Ectodermal cell (in vitro differentiated cells): ENCODE data around the gene FGF14.

Experiments used
- H3K27ac ChIP-seq: 2 replicates; pipeline ENCODE4 v1.7.0; 2013; ENCODE audit warnings: mild to moderate bottlenecking, low read depth, low read length; ENCODE audit not compliant: insufficient read depth, poor library complexity, severe bottlenecking
- H3K27me3 ChIP-seq: 2 replicates; pipeline ENCODE4 v1.7.0; 2013; ENCODE audit warnings: mild to moderate bottlenecking, low read length; ENCODE audit not compliant: insufficient read depth, control insufficient read depth, poor library complexity, severe bottlenecking
- H3K36me3 ChIP-seq: one replicate; pipeline ENCODE4 v1.7.0; 2013; ENCODE audit warnings: low read length; ENCODE audit not compliant: control insufficient read depth, insufficient read depth
- H3K4me1 ChIP-seq: one replicate; pipeline ENCODE4 v1.7.0; 2013; ENCODE audit warnings: low read length; ENCODE audit not compliant: control insufficient read depth, insufficient read depth
- H3K4me3 ChIP-seq: 2 replicates; pipeline ENCODE4 v1.7.0; 2013; ENCODE audit warnings: low read depth, low read length, control low read depth; ENCODE audit not compliant: insufficient read depth
- H3K9me3 ChIP-seq: 2 replicates; pipeline ENCODE4 v1.7.0; 2013; ENCODE audit warnings: mild to moderate bottlenecking, low read length, moderate library complexity; ENCODE audit not compliant: control insufficient read depth
- WGBS, 2 experiments: methylation state at CpG; one replicate each; pipeline ENCODE4 v1.1.7; 2013; ENCODE audit warnings: missing lambda C conversion rate in 2 of 2; 5-methylcytosine and 5-hydroxymethylcytosine counted together

Gene FGF14

DNA sequence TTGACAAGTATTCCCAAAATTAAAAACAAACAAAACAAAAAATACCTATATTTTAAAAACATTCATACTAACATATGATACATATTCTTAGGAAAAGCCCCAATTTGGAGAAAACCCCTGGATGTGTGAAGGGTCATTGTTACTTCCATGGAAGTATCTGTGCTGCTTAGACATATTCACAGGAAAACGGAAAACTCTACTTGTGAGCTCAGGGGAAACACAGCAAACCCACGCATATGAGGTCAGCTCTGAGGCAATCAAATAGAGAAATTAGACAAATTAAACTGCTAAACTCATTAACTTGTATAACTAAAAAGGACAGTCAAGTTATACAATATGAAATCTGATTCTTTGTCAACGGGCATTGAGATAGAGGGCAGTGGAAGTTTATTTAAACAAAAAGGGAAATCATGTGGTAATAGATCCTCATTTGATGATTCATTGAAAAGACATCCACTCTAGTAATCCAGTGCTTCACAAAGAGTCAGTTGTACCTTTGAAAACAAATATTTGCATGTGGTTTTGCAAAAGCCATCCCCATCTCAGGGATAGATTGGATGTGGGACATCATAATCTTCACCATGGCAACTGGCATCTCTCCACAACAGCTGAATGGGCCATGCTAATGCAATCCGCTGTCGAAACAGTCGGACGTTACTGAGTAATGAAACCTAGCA lies 526.0 kb downstream of the FGF14 start:
- no peaks in the 10 kb centered on the region for H3K9me3 ChIP-seq
- WGBS, 2 experiments, result 91 to 100% methylated on average over 2 to 7 of the region's 7 CpGs
- H3K4me1 ChIP-seq, result no peaks in the 10 kb centered on the region
- no peaks in the 10 kb centered on the region for H3K36me3 ChIP-seq
- H3K4me3 ChIP-seq, result no peak overlapping the region
- H3K27me3 ChIP-seq, result no peaks in the 10 kb centered on the region
- no peak overlapping the region for H3K27ac ChIP-seq

DNA sequence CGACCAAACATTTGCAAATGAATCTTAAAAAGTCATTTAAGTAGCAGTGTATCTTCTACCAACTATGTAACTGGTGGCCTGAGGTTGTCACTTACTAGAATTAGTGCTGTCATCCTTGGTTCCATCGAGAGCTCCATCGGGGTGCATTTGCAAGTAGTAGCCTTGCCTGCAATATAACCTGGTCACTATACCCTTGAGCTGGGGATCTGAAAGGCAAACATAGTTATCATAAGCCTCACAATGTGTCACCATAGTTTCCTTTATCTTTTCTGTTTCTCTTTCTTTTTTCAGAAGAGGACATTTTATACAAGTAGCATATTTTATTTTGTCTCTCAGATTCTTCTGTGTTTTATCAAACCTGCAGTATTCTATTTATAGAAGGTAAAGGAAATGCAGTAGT lies 526.8 kb downstream of the FGF14 start:
- Histone ChIP-seq H3K36me3 (no peaks in the 10 kb centered on the region), H3K27ac (no peak overlapping the region), H3K4me1 (no peaks in the 10 kb centered on the region), H3K27me3 (no peaks in the 10 kb centered on the region), H3K4me3 (no peak overlapping the region), H3K9me3 (no peaks in the 10 kb centered on the region)
- WGBS, 2 experiments, result 77 to 92% methylated on average over 3 of the region's 3 CpGs

DNA sequence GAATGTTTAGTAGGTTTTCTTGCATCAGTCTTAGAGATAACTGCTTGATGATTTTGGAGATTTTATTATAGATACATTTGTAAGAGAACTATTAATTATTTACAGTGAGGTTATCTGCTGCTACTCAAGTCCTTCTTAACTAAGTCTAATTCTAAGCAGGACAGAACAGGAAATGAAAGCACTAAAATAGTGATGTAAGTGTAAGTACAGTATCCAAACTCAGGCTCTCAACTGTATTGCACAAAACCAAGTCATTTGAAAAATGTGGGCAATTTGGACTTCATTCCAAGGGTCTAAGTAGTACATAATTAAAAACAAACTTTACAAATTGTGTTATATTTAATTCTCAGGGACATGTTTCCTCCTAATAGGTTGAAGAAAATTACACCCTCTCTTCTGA lies 532.3 kb downstream of the FGF14 start:
- Histone ChIP-seq H3K4me3 (no peak overlapping the region), H3K4me1 (no peaks in the 10 kb centered on the region), H3K36me3 (no peaks in the 10 kb centered on the region), H3K27me3 (no peaks in the 10 kb centered on the region), H3K9me3 (no peaks in the 10 kb centered on the region), H3K27ac (no peak overlapping the region)

DNA sequence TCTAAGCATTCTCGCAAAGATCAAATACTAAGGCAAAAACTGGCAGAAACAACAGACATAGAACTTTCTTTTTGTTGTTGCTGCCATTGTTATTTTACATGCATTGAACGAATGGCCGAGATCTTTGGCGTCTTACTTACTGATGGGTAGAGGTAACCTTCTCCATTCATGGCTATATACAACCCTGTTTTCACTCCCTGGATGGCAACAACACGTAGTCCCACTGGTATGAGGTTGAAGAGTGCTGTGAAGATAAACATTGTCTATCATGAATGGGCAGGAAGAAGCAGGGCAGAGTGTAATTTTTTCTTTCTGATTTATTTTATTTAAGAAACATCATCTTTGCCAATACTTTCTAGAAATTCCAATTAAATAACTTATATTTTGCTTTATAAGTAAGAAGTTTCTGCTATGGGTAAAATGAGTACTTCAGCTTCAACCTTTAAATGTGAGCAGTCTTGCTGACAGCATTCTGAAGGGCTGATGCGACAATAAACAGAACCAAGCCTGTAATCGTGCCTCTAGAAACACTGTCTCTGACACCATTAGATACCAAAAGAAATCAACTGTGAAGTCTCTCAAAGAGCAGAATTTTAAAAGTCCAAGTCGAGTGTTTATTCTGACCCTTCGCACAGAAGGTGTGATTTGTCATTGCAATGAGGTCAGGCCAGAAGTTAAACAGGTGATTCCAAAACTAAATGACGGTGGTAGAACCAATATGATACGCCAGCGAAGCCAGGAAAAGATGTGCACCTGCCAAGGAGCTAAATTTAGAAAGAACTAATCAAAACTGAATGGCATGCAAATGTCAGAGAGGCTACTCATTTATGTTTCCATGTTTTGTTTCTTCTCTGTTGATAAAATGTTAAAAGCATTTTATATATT lies 533.0 kb downstream of the FGF14 start:
- Histone ChIP-seq H3K4me3 (no peak overlapping the region), H3K36me3 (no peaks in the 10 kb centered on the region), H3K9me3 (no peaks in the 10 kb centered on the region), H3K4me1 (no peaks in the 10 kb centered on the region), H3K27ac (no peak overlapping the region), H3K27me3 (no peaks in the 10 kb centered on the region)
- 90 to 98% methylated on average over 11 to 12 of the region's 12 CpGs for WGBS, 2 experiments

DNA sequence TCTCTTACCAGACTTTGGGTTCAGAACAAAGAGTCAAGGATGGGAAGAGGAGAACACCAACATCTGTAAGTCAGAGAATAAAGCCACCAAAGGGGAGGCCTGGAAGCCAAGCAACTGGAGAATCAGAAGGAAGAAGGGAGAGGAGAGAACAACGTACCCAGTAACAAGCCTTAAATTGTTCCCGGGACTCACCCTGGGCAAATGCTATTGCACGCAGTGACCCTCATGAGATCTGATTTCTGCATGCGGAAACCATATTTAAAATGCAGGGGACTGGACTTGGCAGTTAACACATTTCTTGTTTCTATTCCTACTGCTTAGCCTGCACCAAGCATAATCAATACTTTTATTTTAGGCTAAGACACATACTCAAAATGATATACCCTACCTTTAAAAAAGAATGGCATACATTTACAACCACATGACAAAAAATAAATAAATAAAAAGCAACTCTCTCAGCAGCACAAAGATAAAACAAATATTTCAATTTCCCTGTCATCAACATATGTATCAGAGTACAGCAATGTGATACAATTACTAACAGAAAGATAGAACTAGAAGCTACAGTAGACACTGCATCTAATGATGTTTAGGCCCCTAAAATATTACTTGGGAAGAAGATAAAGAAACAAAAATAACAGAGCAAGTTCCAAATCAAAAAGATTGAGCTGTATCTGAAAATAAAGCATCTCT lies 534.8 kb downstream of the FGF14 start:
- Histone ChIP-seq H3K4me3 (no peak overlapping the region), H3K36me3 (no peaks in the 10 kb centered on the region), H3K27me3 (no peaks in the 10 kb centered on the region), H3K4me1 (no peaks in the 10 kb centered on the region), H3K9me3 (no peaks in the 10 kb centered on the region), H3K27ac (no peak overlapping the region)
- WGBS, 2 experiments, result 90 to 95% methylated on average over 4 of the region's 4 CpGs

DNA sequence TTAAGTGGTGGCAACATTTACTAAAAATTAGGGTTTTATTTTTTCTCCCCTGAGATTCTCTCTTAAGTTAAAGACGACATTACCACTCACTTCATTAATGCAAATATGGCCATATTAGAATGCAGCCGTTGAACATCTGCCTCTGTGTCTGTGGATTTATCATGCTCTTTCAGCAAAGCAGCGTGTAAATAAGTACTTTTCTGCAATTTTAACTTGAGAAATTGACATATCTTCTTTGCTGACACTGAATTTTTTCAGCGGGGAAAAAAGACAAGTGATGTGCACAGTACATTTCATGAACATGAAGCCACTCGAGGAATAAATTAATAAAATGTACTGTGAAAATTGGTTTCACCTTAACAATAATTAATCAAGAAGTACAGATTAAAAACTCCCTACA lies 543.0 kb downstream of the FGF14 start:
- Histone ChIP-seq H3K27ac (no peak overlapping the region), H3K4me1 (no peaks in the 10 kb centered on the region), H3K9me3 (no peaks in the 10 kb centered on the region), H3K27me3 (no peaks in the 10 kb centered on the region), H3K4me3 (no peak overlapping the region), H3K36me3 (no peaks in the 10 kb centered on the region)
- WGBS, 2 experiments, result 92 to 95% methylated on average over 4 to 5 of the region's 5 CpGs

DNA sequence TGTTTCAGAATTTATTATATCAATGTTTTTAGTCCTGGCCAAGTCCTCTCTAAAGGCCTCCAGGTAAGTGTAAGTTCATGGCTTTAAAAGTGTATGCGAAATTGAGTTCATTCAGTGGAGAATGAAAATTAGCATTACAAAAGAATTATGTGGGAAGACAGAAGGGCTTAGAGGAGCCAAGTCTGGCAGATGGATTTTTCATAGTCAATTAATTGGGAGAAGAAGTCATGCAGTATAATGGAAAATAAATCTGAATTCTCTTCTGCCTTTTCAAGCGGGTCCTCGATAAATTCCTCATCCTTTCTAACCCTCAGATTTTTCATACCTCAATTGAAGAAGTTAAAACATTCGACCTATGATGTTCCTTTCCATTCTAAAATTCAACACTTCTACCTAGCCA lies 555.1 kb downstream of the FGF14 start:
- Histone ChIP-seq H3K27ac (no peak overlapping the region), H3K9me3 (no peaks in the 10 kb centered on the region), H3K36me3 (no peaks in the 10 kb centered on the region), H3K4me3 (no peak overlapping the region), H3K27me3 (no peaks in the 10 kb centered on the region), H3K4me1 (peaks cover 3% of the 10 kb centered on the region)
- 91 to 92% methylated on average over 4 of the region's 4 CpGs for WGBS, 2 experiments

DNA sequence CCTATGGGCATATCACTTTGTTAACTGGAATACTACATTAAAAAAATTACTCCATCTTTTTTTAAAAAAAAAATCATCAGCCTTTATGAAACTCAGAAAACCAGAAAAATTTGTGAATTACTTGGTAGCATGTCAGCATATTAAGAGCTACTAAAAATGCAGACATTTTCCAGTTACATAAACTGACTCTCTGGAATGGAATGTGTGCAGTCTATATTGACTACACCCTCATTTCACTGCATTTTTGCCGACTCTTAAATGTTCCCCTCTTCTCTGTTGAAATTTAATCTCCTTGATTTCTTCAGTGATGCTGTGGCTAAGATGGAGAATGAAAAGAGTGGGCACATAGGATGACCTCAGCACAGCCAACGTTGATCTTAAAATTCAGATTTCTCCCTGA lies 555.6 kb downstream of the FGF14 start:
- no peaks in the 10 kb centered on the region for H3K9me3 ChIP-seq
- H3K27me3 ChIP-seq, result no peaks in the 10 kb centered on the region
- H3K4me1 ChIP-seq, result peaks cover 3% of the 10 kb centered on the region
- H3K4me3 ChIP-seq, result no peak overlapping the region
- H3K36me3 ChIP-seq, result no peaks in the 10 kb centered on the region
- WGBS, 2 experiments, result 96 to 100% methylated on average over 1 to 2 of the region's 2 CpGs
- no peak overlapping the region for H3K27ac ChIP-seq

DNA sequence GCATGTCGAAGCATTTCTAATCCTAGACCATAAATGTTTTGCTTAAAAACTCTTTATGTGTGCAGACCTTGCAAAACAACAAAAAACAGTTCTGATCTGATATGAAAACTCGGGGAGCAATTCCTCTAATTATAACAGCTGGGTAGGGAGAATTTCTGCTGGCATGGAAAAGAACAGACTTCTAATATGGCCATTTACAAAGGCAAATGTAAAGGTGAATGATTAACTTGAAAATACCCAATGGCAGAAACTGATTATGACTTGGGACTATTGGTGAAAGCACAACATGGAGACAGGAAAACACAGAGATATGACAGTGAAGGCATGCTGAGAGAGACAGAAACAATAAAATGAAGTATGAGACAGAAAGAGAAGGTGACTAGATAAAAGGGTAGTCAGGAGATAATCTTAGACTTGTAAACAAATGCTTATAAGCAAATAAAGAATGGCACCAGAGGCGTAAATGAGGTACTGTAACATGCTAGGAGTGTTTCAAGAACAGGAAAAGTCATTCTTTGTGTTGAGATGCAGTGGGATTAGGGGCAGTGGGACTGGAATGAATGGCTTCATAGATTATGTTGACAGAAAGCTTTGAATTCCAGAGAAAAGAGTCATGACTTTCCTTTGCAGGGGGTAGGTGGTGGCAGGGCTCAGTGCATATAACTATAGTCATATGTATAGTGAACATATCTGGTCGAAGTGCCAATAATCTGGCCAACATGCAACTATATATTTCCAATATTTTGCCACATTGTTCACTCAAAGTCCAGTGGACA lies 556.4 kb downstream of the FGF14 start:
- no peaks in the 10 kb centered on the region for H3K9me3 ChIP-seq
- no peak overlapping the region for H3K27ac ChIP-seq
- no peak overlapping the region for H3K4me3 ChIP-seq
- no peaks in the 10 kb centered on the region for H3K36me3 ChIP-seq
- 93 to 97% methylated on average over 4 of the region's 4 CpGs for WGBS, 2 experiments
- H3K4me1 ChIP-seq, result peaks cover 3% of the 10 kb centered on the region
- H3K27me3 ChIP-seq, result no peaks in the 10 kb centered on the region
